H1 (cell line): Measurements from ENCODE around the gene LPAR6. TPM values are rescaled to one million over a fixed set of nuclear protein-coding genes. Genes with fewer than 3 reads are reported as not detected.

Source experiments
- CTCF ChIA-PET: fragments of 300-600 bp; sonication (Branson Sonifier 250); formaldehyde crosslinking; loops from one replicate; lab custom pipeline; 2021; ENCODE audit not compliant: partially characterized antibody; lab: Charles Lee
- POLR2A ChIA-PET: fragments of 300-600 bp; sonication (Branson Sonifier 250); formaldehyde crosslinking; loops from one replicate; lab custom pipeline; 2021; ENCODE audit warnings: inconsistent platforms; ENCODE audit not compliant: partially characterized antibody; lab: Charles Lee
- DNase-seq, 2 experiments: peaks; one replicate each; pipeline versions ENCODE4 v3.0.0 to v3.0.0-alpha.2; 2010 to 2022; ENCODE audit warnings: low spot score in 2 of 2, low read depth in 1 of 2, mixed read lengths in 1 of 2
- FAIRE-seq: peaks from 2 replicates; lab custom pipeline; 2011; peaks lifted over from hg19 to GRCh38; lab: Jason Lieb, UNC
- H2AFZ ChIP-seq: 2 replicates; pipeline ENCODE4 v1.8.1; 2012; ENCODE audit warnings: low read length, inconsistent platforms
- H2AK5ac ChIP-seq: 2 replicates; pipeline ENCODE4 v1.6.1; 2013; ENCODE audit warnings: low read depth, low read length
- H2BK120ac ChIP-seq: replicated peaks from 2 replicates; pipeline ENCODE3; 2013; ENCODE audit warnings: low read depth, low read length, inconsistent platforms
- H2BK12ac ChIP-seq: 2 replicates; pipeline ENCODE4 v1.6.1; 2013; ENCODE audit warnings: low read depth, low read length
- H2BK15ac ChIP-seq: 2 replicates; pipeline ENCODE4 v1.6.1; 2013; ENCODE audit warnings: low read length
- H2BK20ac ChIP-seq: 2 replicates; pipeline ENCODE4 v1.6.1; 2013; ENCODE audit warnings: low read length
- H2BK5ac ChIP-seq: 2 replicates; pipeline ENCODE4 v1.6.1; 2013; ENCODE audit warnings: low read depth, low read length
- H3K14ac ChIP-seq: 2 replicates; pipeline ENCODE4 v1.6.1; 2013; ENCODE audit warnings: inconsistent platforms; ENCODE audit not compliant: insufficient read length
- H3K18ac ChIP-seq: 2 replicates; pipeline ENCODE4 v1.6.1; 2013; ENCODE audit warnings: low read length; ENCODE audit errors: extremely low read depth
- H3K23ac ChIP-seq: 2 replicates; pipeline ENCODE4 v1.6.1; 2013; ENCODE audit warnings: inconsistent platforms; ENCODE audit not compliant: insufficient read length
- H3K23me2 ChIP-seq: 2 replicates; pipeline ENCODE4 v1.6.1; 2013; ENCODE audit warnings: low read depth, low read length
- H3K27ac ChIP-seq: 2 replicates; pipeline ENCODE4 v1.6.1; 2011; ENCODE audit warnings: low read depth, low read length, inconsistent platforms
- H3K27me3 ChIP-seq, 4 experiments: replicated peaks in 1 of 4; 1 replicate in 1 of 4; 2 replicates in 3 of 4; pipeline versions ENCODE4 v1.6.1 to v1.8.1; 2011 to 2013; ENCODE audit warnings: low read length in 3 of 4, mild to moderate bottlenecking in 3 of 4, inconsistent platforms in 2 of 4, mixed read lengths in 2 of 4, moderate library complexity in 1 of 4; ENCODE audit not compliant: control insufficient read depth in 3 of 4, insufficient read depth in 3 of 4; ENCODE audit errors: extremely low read depth in 1 of 4
- H3K36me3 ChIP-seq, 4 experiments: 2 replicates each; pipeline versions ENCODE4 v1.6.1 to v1.8.1; 2011 to 2013; ENCODE audit warnings: mild to moderate bottlenecking in 4 of 4, low read length in 3 of 4, moderate library complexity in 2 of 4, control low read depth in 1 of 4, inconsistent platforms in 1 of 4; ENCODE audit not compliant: insufficient read depth in 4 of 4, control insufficient read depth in 2 of 4
- H3K4ac ChIP-seq: replicated peaks from 2 replicates; pipeline ENCODE3; 2013; ENCODE audit warnings: low read length, low read depth, mixed read lengths, inconsistent platforms; ENCODE audit not compliant: insufficient read length
- H3K4me1 ChIP-seq, 4 experiments: replicated peaks in 1 of 4; 1 replicate in 1 of 4; 2 replicates in 3 of 4; pipeline versions ENCODE4 v1.6.1 to v1.8.1; 2011 to 2013; ENCODE audit warnings: low read length in 3 of 4, inconsistent platforms in 2 of 4, mixed read lengths in 1 of 4; ENCODE audit not compliant: insufficient read depth in 4 of 4, control insufficient read depth in 3 of 4
- H3K4me2 ChIP-seq, 2 experiments: 2 replicates each; pipeline versions ENCODE4 v1.6.1 to v1.8.1; 2011 to 2013; ENCODE audit warnings: low read depth in 2 of 2, low read length in 2 of 2, control low read depth in 1 of 2, inconsistent platforms in 1 of 2, mild to moderate bottlenecking in 1 of 2; ENCODE audit not compliant: insufficient read depth in 1 of 2
- H3K4me3 ChIP-seq, 4 experiments: fragments of 200-600, 300-600 bp in 1 of 4; sonication (generic), shearing (Covaris generic), sonication (Bioruptor Twin) in 1 of 4; 2 replicates each; pipeline versions ENCODE4 v1.5.1 to v1.8.1; 2011 to 2016; ENCODE audit warnings: low read length in 4 of 4, low read depth in 3 of 4, control low read depth in 2 of 4, inconsistent platforms in 2 of 4, mild to moderate bottlenecking in 2 of 4, mixed read lengths in 1 of 4, moderate library complexity in 1 of 4; ENCODE audit not compliant: insufficient read depth in 2 of 4; ENCODE audit errors: extremely low read depth in 1 of 4
- H3K56ac ChIP-seq: replicated peaks from 2 replicates; pipeline ENCODE3; 2013; ENCODE audit warnings: low read depth, mild to moderate bottlenecking, mixed read lengths, low read length, inconsistent platforms; ENCODE audit not compliant: insufficient read length
- H3K79me1 ChIP-seq: 2 replicates; pipeline ENCODE4 v1.6.1; 2013; ENCODE audit warnings: low read depth, low read length, control low read depth
- H3K79me2 ChIP-seq, 2 experiments: 2 replicates each; pipeline versions ENCODE4 v1.6.1 to v1.8.1; 2012 to 2013; ENCODE audit warnings: low read length in 2 of 2, mild to moderate bottlenecking in 2 of 2, inconsistent platforms in 1 of 2; ENCODE audit not compliant: insufficient read depth in 2 of 2, control insufficient read depth in 1 of 2
- H3K9ac ChIP-seq, 4 experiments: replicated peaks in 1 of 4; 1 replicate in 1 of 4; 2 replicates in 3 of 4; pipeline versions ENCODE4 v1.6.1 to v1.8.1; 2011 to 2013; ENCODE audit warnings: low read depth in 3 of 4, low read length in 3 of 4, control low read depth in 2 of 4, mild to moderate bottlenecking in 2 of 4, moderate library complexity in 2 of 4, inconsistent platforms in 1 of 4; ENCODE audit errors: extremely low read depth in 1 of 4
- H3K9me3 ChIP-seq, 2 experiments: 2 replicates each; pipeline versions ENCODE4 v1.6.1 to v1.8.1; 2012 to 2013; ENCODE audit warnings: mild to moderate bottlenecking in 2 of 2, moderate library complexity in 2 of 2, control low read depth in 1 of 2, inconsistent platforms in 1 of 2, low read depth in 1 of 2, low read length in 1 of 2, mixed read lengths in 1 of 2; ENCODE audit not compliant: insufficient read depth in 2 of 2
- H4K20me1 ChIP-seq, 2 experiments: replicated peaks in 1 of 2; 2 replicates each; pipeline versions ENCODE3 to v1.8.1; 2011 to 2013; ENCODE audit warnings: inconsistent platforms in 2 of 2, low read length in 2 of 2, mild to moderate bottlenecking in 1 of 2; ENCODE audit not compliant: insufficient read depth in 2 of 2, control insufficient read depth in 1 of 2
- H4K5ac ChIP-seq: 2 replicates; pipeline ENCODE4 v1.6.1; 2013; ENCODE audit warnings: low read length, low read depth, mixed read lengths, inconsistent platforms; ENCODE audit not compliant: insufficient read length
- H4K8ac ChIP-seq: 2 replicates; pipeline ENCODE4 v1.8.0; 2013; ENCODE audit warnings: mild to moderate bottlenecking, moderate library complexity, low read length, inconsistent platforms; ENCODE audit not compliant: insufficient read depth; ENCODE audit errors: extremely low read depth
- H4K91ac ChIP-seq: replicated peaks from 2 replicates; pipeline ENCODE3; 2013; ENCODE audit warnings: low read length, mixed read lengths, inconsistent platforms; ENCODE audit not compliant: insufficient read length
- JUN ChIP-seq: IDR thresholded peaks from 2 replicates; pipeline ENCODE4 v1.6.1; 2011; ENCODE audit warnings: low read depth, mild to moderate bottlenecking, improper control_type of control experiment, low read length
- RNF2 ChIP-seq: fragments of 200-900, 300-1000 bp; sonication (generic); IDR thresholded peaks from 2 replicates; pipeline ENCODE4 v1.7.1; 2016; ENCODE audit warnings: borderline replicate concordance, low read depth, mild to moderate bottlenecking, antibody characterized with exemption, low read length; ENCODE audit not compliant: poor library complexity, severe bottlenecking; ENCODE audit errors: missing control alignments
- SAP30 ChIP-seq: fragments of 300-600 bp; sonication (generic); IDR thresholded peaks from 2 replicates; pipeline ENCODE4 v1.7.1; 2012; ENCODE audit warnings: low read length, moderate library complexity, mild to moderate bottlenecking, inconsistent platforms; ENCODE audit not compliant: insufficient read depth, insufficient replicate concordance
- SIX5 ChIP-seq: IDR thresholded peaks from 2 replicates; pipeline ENCODE4 v1.6.1; 2011; ENCODE audit warnings: mild to moderate bottlenecking, low read depth, low read length
- TEAD4 ChIP-seq: IDR thresholded peaks from 2 replicates; pipeline ENCODE4 v1.6.1; 2012; ENCODE audit warnings: low read depth, low read length, inconsistent platforms, mixed read lengths
- WGBS, 2 experiments: shearing (Covaris generic) in 1 of 2; methylation state at CpG; one replicate each; pipeline versions ENCODE4 v1.1.6 to v1.1.7; 2013 to 2015; ENCODE audit warnings: low lambda C conversion rate in 2 of 2, mixed read lengths in 2 of 2, inconsistent platforms in 1 of 2, low coverage in 1 of 2, missing lambda C conversion rate in 1 of 2; ENCODE audit not compliant: insufficient replicate concordance in 2 of 2, insufficient coverage in 1 of 2, insufficient read length in 1 of 2; ENCODE audit errors: extremely low coverage in 1 of 2, missing lambda C conversion rate in 1 of 2; 5-methylcytosine and 5-hydroxymethylcytosine counted together
- polyA plus RNA-seq, 7 experiments: library from polyadenylated mRNA; depleted of rRNA in 3 of 7; stranded (reverse) in 5 of 7; unstranded in 2 of 7; fragments of >200 nt in 5 of 7; fragments of 200-250 nt in 2 of 7; gene quantifications; 1 replicate in 5 of 7; 2 replicates in 1 of 7; 4 replicates in 1 of 7; pipeline versions ENCODE4 v1.2.1 to v1.2.3, GENCODE V29; 2011 to 2013; ENCODE audit warnings: missing spikeins in 2 of 7, mixed read lengths in 2 of 7
- total RNA-seq: library from RNA; stranded (reverse); fragmentation: NEBNext Ultra II Directional; extraction: Animal tissue kit (Norgen Biotek cat#: 25700); gene quantifications from 2 replicates; pipeline ENCODE4 v1.2.1, GENCODE V29; 2021
- TF ChIP-seq, protein P1 (sequence below): IDR thresholded peaks from 2 replicates; pipeline ENCODE4 v1.6.1; 2012; ENCODE audit warnings: inconsistent platforms

LPAR6 gene
- total and polyA plus RNA-seq, 2 of the 8 experiments (the other 6 are each of a cell fraction or from before 2014, with no cell fraction given), result 0.50 to 0.97 TPM

- TF ChIP-seq SIX5 (no peak), TEAD4 (no peak), SAP30 (no peak), JUN (no peak), RNF2 (no peak)
- TF ChIP-seq, protein P1, sequence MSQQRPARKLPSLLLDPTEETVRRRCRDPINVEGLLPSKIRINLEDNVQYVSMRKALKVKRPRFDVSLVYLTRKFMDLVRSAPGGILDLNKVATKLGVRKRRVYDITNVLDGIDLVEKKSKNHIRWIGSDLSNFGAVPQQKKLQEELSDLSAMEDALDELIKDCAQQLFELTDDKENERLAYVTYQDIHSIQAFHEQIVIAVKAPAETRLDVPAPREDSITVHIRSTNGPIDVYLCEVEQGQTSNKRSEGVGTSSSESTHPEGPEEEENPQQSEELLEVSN, result no peak
Measured at GRCh38 chr13:48393030-48393697, 19.7 kb downstream of the LPAR6 start.

More at GRCh38 chr13:48393030-48393697, 19.7 kb downstream of the LPAR6 start:
- no peaks in the 10 kb centered on the region for H3K4me1 ChIP-seq
- H3K27ac ChIP-seq, result no peak overlapping the region
- FAIRE-seq, result no peak
- 91% methylated on average over 3 of the region's 3 CpGs; no CpG with 5 or more reads in 1 of the 2 experiments for WGBS, 2 experiments
- no peak overlapping the region for H2AK5ac ChIP-seq
- no peaks in the 10 kb centered on the region for H3K27me3 ChIP-seq
- H2BK20ac ChIP-seq, result no peak overlapping the region
- H3K4me2 ChIP-seq, result no peak overlapping the region
- no peak overlapping the region for H3K14ac ChIP-seq
- POLR2A ChIA-PET, result no interaction called here
- CTCF ChIA-PET, result interaction anchor here (1.3 kb wide), 1 partner anchor 60 kb away, joined by 4 read pairs; no protein-coding TSS in a partner anchor
- H3K36me3 ChIP-seq, result no peaks in the 10 kb centered on the region
- no peaks in the 10 kb centered on the region for H3K79me1 ChIP-seq
- H3K56ac ChIP-seq, result no peak overlapping the region
- no peak overlapping the region for H2BK5ac ChIP-seq
- H4K20me1 ChIP-seq, result no peaks in the 10 kb centered on the region
- H3K4ac ChIP-seq, result no peak overlapping the region
- no peaks in the 10 kb centered on the region; a peak in 1 of 4 replicates for H3K9me3 ChIP-seq
- no peak overlapping the region for H3K4me3 ChIP-seq
- no peak overlapping the region for H4K91ac ChIP-seq
- no peak overlapping the region for H3K23ac ChIP-seq
- no peaks in the 10 kb centered on the region for H3K79me2 ChIP-seq
- no peaks in the 10 kb centered on the region for H3K23me2 ChIP-seq
- no peak overlapping the region for H3K18ac ChIP-seq
- no peak overlapping the region for H2BK15ac ChIP-seq
- no peak overlapping the region for H2BK120ac ChIP-seq
- H2AFZ ChIP-seq, result no peak overlapping the region
- H4K5ac ChIP-seq, result no peak overlapping the region
- DNase-seq, result no peak
- no peak overlapping the region for H3K9ac ChIP-seq
- H2BK12ac ChIP-seq, result no peak overlapping the region
- no peak overlapping the region for H4K8ac ChIP-seq
